Gastrocnemius medialis (tissue), 4 donors: ENCODE data around the gene PIGR. TPM values are rescaled to one million over a fixed set of nuclear protein-coding genes. Genes with fewer than 3 reads are reported as not detected.

Experiments used
- ATAC-seq, 2 donors: fragments of 150-250 bp; one replicate each; pipeline ENCODE4 v1.9.1; 2016
- DNase-seq, 2 donors: peaks; one replicate each; pipeline ENCODE4 v3.0.0-alpha.2; 2019
- H3K27ac ChIP-seq, 4 donors: fragments of 200-600 bp; sonication (generic); 1 replicate in 1 of 4; 2 replicates in 3 of 4; pipeline ENCODE4 v1.5.1; 2016 to 2018; ENCODE audit warnings: mild to moderate bottlenecking in 2 of 4, moderate library complexity in 1 of 4
- H3K27me3 ChIP-seq, 3 donors: fragments of 200-600 bp; sonication (generic) in 2 of 3; 1 replicate in 1 of 3; 2 replicates in 2 of 3; pipeline versions ENCODE4 v1.5.1 to v1.6.0; 2016 to 2019; ENCODE audit warnings: mild to moderate bottlenecking in 1 of 3, moderate library complexity in 1 of 3
- H3K36me3 ChIP-seq, 2 donors: fragments of 200-600 bp; sonication (generic) in 1 of 2; one replicate each; pipeline ENCODE4 v1.5.1; 2017 to 2018
- H3K4me1 ChIP-seq, 2 donors: fragments of 200-600 bp; sonication (generic) in 1 of 2; one replicate each; pipeline ENCODE4 v1.5.1; 2016 to 2017; ENCODE audit warnings: mild to moderate bottlenecking in 2 of 2
- H3K4me3 ChIP-seq, 4 donors: fragments of 200-600 bp; sonication (generic) in 3 of 4; 1 replicate in 1 of 4; 2 replicates in 3 of 4; pipeline ENCODE4 v1.5.1; 2016 to 2019; ENCODE audit warnings: mild to moderate bottlenecking in 2 of 4
- H3K9me3 ChIP-seq, 3 donors: fragments of 200-600 bp; sonication (generic) in 2 of 3; 1 replicate in 1 of 3; 2 replicates in 2 of 3; pipeline ENCODE4 v1.5.1; 2016 to 2019
- POLR2A ChIP-seq, 2 donors: fragments of 450-650 bp; IDR thresholded peaks; one replicate each; pipeline ENCODE4 v1.6.1; 2017; ENCODE audit warnings: antibody characterized with exemption in 2 of 2, mild to moderate bottlenecking in 2 of 2, moderate library complexity in 2 of 2
- in situ Hi-C, 4 donors: fragments of 200-750 bp; cut with MboI; loops; one replicate each; pipeline versions ENCODE4 v1.15.0 to v1.8.0; 2017; ENCODE audit warnings: low sequenced_read_pairs in 4 of 4
- intact Hi-C: fragments of 100-400 bp; cut with DNase I; formaldehyde crosslinking; loops from one replicate; pipeline ENCODE4 v1.15.1; 2023; ENCODE audit warnings: low total_unique reads
- total RNA-seq, 4 donors: library from RNA; depleted of rRNA; stranded (reverse); fragments of >200 nt; gene quantifications; one replicate each; pipeline versions ENCODE4 v1.1.0 to v1.2.3, GENCODE V29; 2016
- TF ChIP-seq, protein P1 (sequence below), 5 experiments: fragments of 450-650 bp in 3 of 5; fragments of 200-600 bp in 2 of 5; sonication (generic) in 2 of 5; IDR thresholded peaks in 4 of 5; conservative IDR thresholded peaks in 1 of 5; 1 replicate in 4 of 5; 2 replicates in 1 of 5; pipeline ENCODE4 v1.5.1; 2016 to 2019; ENCODE audit warnings: antibody characterized with exemption in 5 of 5, mild to moderate bottlenecking in 3 of 5, moderate library complexity in 3 of 5

PIGR gene
- total RNA-seq, 4 donors from 2014 or later: 0.10 to 28.4 (median 0.11) TPM; not detected in 1

DNA sequence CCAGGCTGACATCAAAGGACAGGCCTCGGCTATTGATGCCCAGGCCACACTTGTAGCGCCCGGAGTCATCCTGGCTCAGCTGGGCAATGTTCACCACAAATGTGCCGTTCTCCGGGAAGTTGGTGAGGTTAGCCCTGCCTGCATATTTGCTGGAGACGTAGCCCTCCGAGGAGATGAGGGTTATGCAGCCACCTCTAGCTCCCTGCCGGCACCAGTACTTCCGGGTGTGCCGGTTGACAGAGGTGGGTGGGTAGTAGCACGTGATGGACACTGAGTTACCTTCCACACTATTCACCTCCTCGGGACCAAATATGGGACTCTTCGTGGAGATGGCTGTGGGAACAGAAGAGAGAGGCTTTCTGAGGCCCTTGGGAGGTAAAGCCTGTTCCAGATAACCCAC, 7.1 kb downstream of the PIGR start:
- Histone ChIP-seq H3K9me3 (no peaks in the 10 kb centered on the region), H3K4me1 (no peaks in the 10 kb centered on the region), H3K27ac (no peak overlapping the region), H3K4me3 (no peak overlapping the region), H3K36me3 (no peaks in the 10 kb centered on the region), H3K27me3 (no peaks in the 10 kb centered on the region)
- in situ Hi-C loops (no loop called here), intact Hi-C loops (no loop called here)
- ATAC-seq (no peak), DNase-seq (no peak)
- TF ChIP-seq POLR2A (IDR thresholded peaks at IDR 0.05): no peak
- TF ChIP-seq, protein P1, sequence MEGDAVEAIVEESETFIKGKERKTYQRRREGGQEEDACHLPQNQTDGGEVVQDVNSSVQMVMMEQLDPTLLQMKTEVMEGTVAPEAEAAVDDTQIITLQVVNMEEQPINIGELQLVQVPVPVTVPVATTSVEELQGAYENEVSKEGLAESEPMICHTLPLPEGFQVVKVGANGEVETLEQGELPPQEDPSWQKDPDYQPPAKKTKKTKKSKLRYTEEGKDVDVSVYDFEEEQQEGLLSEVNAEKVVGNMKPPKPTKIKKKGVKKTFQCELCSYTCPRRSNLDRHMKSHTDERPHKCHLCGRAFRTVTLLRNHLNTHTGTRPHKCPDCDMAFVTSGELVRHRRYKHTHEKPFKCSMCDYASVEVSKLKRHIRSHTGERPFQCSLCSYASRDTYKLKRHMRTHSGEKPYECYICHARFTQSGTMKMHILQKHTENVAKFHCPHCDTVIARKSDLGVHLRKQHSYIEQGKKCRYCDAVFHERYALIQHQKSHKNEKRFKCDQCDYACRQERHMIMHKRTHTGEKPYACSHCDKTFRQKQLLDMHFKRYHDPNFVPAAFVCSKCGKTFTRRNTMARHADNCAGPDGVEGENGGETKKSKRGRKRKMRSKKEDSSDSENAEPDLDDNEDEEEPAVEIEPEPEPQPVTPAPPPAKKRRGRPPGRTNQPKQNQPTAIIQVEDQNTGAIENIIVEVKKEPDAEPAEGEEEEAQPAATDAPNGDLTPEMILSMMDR (IDR thresholded peaks at IDR 0.05 in 4 of 5, conservative IDR thresholded peaks at IDR 0.05 in 1 of 5): no peak

DNA sequence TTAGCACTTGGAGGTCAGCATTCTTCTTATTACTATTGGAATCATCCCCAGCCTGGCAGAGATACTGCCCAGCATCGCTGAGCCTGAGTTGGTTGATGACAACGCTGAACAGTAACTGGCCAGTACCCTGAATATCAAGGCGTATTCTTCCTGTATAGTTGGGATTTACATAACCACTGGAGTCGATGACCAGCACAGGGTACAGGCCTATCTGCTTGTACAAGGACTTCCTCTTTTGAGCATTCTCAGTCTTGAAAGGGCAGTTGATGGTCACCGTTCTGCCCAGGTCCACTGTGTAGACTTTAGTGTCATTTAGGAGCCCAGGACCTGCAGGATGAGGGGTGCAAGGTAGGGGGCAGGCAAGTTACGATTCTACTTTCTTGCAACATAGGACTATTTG, 8.8 kb downstream of the PIGR start:
- DNase-seq (no peak), ATAC-seq (no peak)
- Histone ChIP-seq H3K4me1 (no peaks in the 10 kb centered on the region), H3K27me3 (no peaks in the 10 kb centered on the region), H3K36me3 (no peaks in the 10 kb centered on the region), H3K4me3 (no peak overlapping the region), H3K9me3 (no peaks in the 10 kb centered on the region), H3K27ac (no peak overlapping the region)
- in situ Hi-C loops: no loop called here
- intact Hi-C loops: no loop called here
- TF ChIP-seq, protein P1 (IDR thresholded peaks at IDR 0.05 in 4 of 5, conservative IDR thresholded peaks at IDR 0.05 in 1 of 5): no peak
- TF ChIP-seq POLR2A (IDR thresholded peaks at IDR 0.05): no peak

DNA sequence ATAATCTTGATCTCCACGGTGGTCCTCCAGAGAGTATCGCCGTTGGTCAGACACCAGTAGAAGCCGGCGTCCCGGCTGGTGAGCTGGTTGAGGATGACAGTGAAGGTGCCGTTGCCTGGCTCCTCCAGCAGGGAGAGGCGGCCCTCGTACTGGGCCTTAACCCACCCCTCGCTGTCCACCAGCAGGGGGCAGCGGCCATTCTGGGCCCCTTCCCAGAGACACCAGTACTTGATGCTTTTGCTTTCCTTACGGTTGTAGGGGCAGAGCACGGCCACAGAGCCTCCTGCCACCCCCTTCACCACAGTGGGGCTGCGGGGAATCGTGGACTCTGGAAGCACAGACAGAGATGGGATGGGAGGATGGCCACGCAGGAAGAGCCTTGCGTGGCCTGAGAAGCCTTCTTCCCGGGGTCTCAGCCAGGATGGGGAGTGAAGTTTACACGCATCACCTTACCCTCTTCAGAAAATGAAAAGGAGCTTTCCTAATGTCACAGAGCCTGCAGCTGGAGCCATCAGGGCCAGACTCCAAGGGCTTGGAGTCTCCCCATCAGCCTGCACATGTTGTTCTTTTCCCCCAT, 10.7 kb downstream of the PIGR start:
- no peaks in the 10 kb centered on the region for H3K9me3 ChIP-seq
- no peak overlapping the region for H3K4me3 ChIP-seq
- in situ Hi-C loops: no loop called here
- intact Hi-C loops: no loop called here
- no peaks in the 10 kb centered on the region for H3K27me3 ChIP-seq
- DNase-seq (no peak), ATAC-seq (no peak)
- H3K27ac ChIP-seq: no peak overlapping the region
- H3K4me1 ChIP-seq: no peaks in the 10 kb centered on the region
- H3K36me3 ChIP-seq: no peaks in the 10 kb centered on the region
- TF ChIP-seq, protein P1 (IDR thresholded peaks at IDR 0.05 in 4 of 5, conservative IDR thresholded peaks at IDR 0.05 in 1 of 5): peak in 2 of 5 experiments; percentile 18 to 30
- TF ChIP-seq POLR2A (IDR thresholded peaks at IDR 0.05): no peak

DNA sequence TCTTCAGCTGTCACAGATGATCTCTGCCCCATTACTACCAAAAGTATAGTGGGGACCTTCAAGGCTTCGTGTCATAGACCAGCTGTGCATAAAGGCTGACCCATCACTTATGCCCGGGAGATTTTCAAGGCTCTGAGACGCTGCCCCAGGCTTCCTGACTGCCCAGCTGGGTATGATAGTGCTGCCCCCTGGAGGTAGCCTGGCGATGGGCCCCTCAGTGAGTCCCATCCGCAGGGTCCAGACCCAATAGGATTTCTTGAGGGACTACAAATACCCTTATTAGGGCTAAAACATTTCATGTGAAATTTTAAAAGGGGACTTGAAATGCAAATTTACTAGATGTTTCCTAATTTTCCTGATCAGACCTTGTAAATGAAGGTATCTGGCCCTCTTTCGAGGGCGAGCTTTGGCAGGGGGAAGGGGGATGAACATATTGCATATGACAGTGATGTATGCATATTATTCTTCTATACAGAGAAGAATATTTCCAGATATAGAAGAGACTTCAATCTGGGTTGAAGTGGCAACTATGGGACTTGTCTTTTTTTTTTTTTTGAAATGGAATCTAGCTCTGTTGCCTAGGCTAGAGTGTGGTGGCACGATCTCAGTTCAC, 12.8 kb downstream of the PIGR start:
- no peak for ATAC-seq
- no peak for DNase-seq
- H3K4me1 ChIP-seq: no peaks in the 10 kb centered on the region
- in situ Hi-C loops: no loop called here
- no peak overlapping the region for H3K27ac ChIP-seq
- H3K9me3 ChIP-seq: no peaks in the 10 kb centered on the region
- H3K4me3 ChIP-seq: no peak overlapping the region
- no peaks in the 10 kb centered on the region for H3K36me3 ChIP-seq
- TF ChIP-seq, protein P1 (IDR thresholded peaks at IDR 0.05 in 4 of 5, conservative IDR thresholded peaks at IDR 0.05 in 1 of 5): peak in 3 of 5 experiments; percentile 10 to 32 (median 14)
- TF ChIP-seq POLR2A (IDR thresholded peaks at IDR 0.05): no peak
- no peaks in the 10 kb centered on the region for H3K27me3 ChIP-seq
- intact Hi-C loops: no loop called here
